Muscle layer of colon (tissue), 2 donors: ENCODE data around the gene C1QTNF9.

Experiments
- H3K27ac ChIP-seq: one replicate; pipeline ENCODE4 v1.7.0; 2013; ENCODE audit warnings: low read depth, mild to moderate bottlenecking, low read length, moderate library complexity
- H3K27me3 ChIP-seq, 2 donors: one replicate each; pipeline ENCODE4 v1.7.0; 2013; ENCODE audit warnings: low read length in 2 of 2, mild to moderate bottlenecking in 2 of 2; ENCODE audit not compliant: insufficient read depth in 2 of 2, control insufficient read depth in 1 of 2
- H3K36me3 ChIP-seq: one replicate; pipeline ENCODE4 v1.7.0; 2013; ENCODE audit warnings: mild to moderate bottlenecking, low read length; ENCODE audit not compliant: insufficient read depth
- H3K4me1 ChIP-seq: one replicate; pipeline ENCODE4 v1.7.0; 2013; ENCODE audit warnings: mild to moderate bottlenecking, low read length; ENCODE audit not compliant: insufficient read depth
- H3K4me3 ChIP-seq, 2 donors: one replicate each; pipeline ENCODE4 v1.7.0; 2013; ENCODE audit warnings: low read length in 2 of 2, low read depth in 1 of 2, mild to moderate bottlenecking in 1 of 2, moderate library complexity in 1 of 2
- H3K9ac ChIP-seq: one replicate; pipeline ENCODE4 v1.7.0; 2013; ENCODE audit warnings: low read length
- H3K9me3 ChIP-seq: one replicate; pipeline ENCODE4 v1.7.0; 2013; ENCODE audit warnings: mild to moderate bottlenecking, low read length
- donor health status: abdominal sarcoma.
- donor health status: Adenocarcinoma of cecum.

The C1QTNF9 gene

DNA sequence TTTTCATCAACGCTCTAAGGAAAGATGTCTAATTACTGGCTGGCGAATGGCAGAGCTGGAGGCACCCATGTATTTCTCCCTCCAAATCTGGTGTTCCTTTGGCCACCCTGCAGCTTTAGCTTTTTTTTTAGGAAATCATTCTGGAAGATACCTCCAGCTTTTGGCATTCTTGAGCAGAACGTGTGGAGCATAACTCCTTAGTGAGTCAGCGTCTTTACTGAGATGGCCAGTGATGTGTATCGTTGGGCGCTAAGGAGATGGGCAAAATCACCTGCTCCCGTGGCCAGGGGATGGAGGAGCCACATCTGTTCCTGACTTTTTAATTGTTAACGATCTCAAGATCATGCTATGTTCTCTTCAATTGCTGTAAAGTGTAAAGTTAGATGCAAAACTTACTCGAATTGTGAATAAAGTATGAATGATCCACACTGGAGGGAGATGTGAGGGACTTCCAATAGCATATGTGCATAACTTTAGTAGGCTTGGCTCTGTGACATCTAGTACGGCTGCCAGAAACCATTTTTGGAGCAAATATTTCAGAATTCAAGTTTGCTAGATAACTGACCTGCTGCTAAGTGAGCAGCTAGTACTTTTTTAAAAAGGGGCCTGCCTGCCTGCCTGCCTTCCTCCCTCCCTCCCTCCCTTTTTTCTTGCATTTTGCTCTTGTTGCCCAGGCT, 24.4 kb upstream of the C1QTNF9 start:
- Histone ChIP-seq H3K27me3 (no peaks in the 10 kb centered on the region), H3K9ac (no peak overlapping the region), H3K36me3 (peaks cover 25% of the 10 kb centered on the region), H3K27ac (no peak overlapping the region), H3K9me3 (no peaks in the 10 kb centered on the region), H3K4me1 (peaks cover 20% of the 10 kb centered on the region), H3K4me3 (no peak overlapping the region)

GRCh38 chr13:24286624-24287023, 22.8 kb upstream of the C1QTNF9 start:
- H3K9ac ChIP-seq, result no peak overlapping the region
- no peak overlapping the region for H3K27ac ChIP-seq
- H3K27me3 ChIP-seq, result no peaks in the 10 kb centered on the region
- no peaks in the 10 kb centered on the region for H3K9me3 ChIP-seq
- no peak overlapping the region for H3K4me3 ChIP-seq
- peaks cover 37% of the 10 kb centered on the region for H3K36me3 ChIP-seq
- peaks cover 11% of the 10 kb centered on the region for H3K4me1 ChIP-seq

- no peaks in the 10 kb centered on the region for H3K9me3 ChIP-seq
- no peak overlapping the region for H3K27ac ChIP-seq
- H3K4me1 ChIP-seq, result no peaks in the 10 kb centered on the region
- no peaks in the 10 kb centered on the region for H3K27me3 ChIP-seq
- peaks cover 42% of the 10 kb centered on the region for H3K36me3 ChIP-seq
- no peak overlapping the region for H3K9ac ChIP-seq
- no peak overlapping the region for H3K4me3 ChIP-seq
Observed at GRCh38 chr13:24287748-24288287, 21.6 kb upstream of the C1QTNF9 start.

DNA sequence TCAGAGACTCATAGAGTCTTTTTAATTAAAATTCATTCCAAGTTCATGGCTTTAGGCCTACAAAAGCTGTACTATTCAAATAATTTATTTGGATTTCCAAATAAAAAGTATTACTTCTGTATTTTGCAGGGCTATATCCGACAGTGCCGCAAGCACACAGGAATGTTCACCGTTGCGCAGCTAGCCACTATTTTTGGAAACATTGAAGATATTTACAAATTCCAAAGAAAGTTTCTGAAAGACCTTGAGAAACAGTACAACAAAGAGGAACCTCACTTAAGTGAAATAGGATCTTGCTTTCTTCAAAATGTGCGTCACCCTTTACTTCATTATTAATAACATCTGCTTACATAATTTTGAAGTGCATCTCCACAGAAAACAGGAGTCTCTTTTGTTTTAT, 20.5 kb upstream of the C1QTNF9 start:
- Histone ChIP-seq H3K27me3 (no peaks in the 10 kb centered on the region), H3K9me3 (no peaks in the 10 kb centered on the region), H3K9ac (no peak overlapping the region), H3K4me3 (no peak overlapping the region), H3K27ac (no peak overlapping the region), H3K4me1 (no peaks in the 10 kb centered on the region), H3K36me3 (peaks cover 47% of the 10 kb centered on the region)

- Histone ChIP-seq H3K4me3 (no peak overlapping the region), H3K9ac (no peak overlapping the region), H3K9me3 (no peaks in the 10 kb centered on the region), H3K27me3 (no peaks in the 10 kb centered on the region), H3K27ac (no peak overlapping the region), H3K4me1 (no peaks in the 10 kb centered on the region), H3K36me3 (peaks cover 57% of the 10 kb centered on the region)
Observed at GRCh38 chr13:24290280-24290932, 19.0 kb upstream of the C1QTNF9 start.

DNA sequence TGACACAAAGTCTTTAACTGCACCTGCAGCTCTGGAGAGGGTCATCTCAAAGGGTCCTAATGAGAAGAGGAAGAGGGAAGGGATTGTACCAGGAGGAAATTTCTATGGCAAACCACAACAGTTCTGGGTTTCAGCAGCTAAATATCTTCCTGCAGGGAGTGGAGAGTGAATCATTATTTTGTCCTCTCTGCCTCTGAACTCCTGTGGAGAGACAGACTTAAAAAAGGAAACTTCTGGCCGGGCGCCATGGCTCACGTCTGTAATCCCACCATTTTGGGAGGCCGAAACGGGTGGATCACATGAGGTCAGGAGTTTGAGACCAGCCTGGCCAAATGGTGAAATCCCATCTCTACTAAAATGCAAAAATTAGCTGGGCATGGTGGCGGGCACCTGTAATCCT, 16.9 kb upstream of the C1QTNF9 start:
- Histone ChIP-seq H3K4me1 (no peaks in the 10 kb centered on the region), H3K4me3 (no peak overlapping the region), H3K9me3 (no peaks in the 10 kb centered on the region), H3K27ac (no peak overlapping the region), H3K27me3 (no peaks in the 10 kb centered on the region), H3K9ac (no peak overlapping the region), H3K36me3 (peaks cover 48% of the 10 kb centered on the region)

DNA sequence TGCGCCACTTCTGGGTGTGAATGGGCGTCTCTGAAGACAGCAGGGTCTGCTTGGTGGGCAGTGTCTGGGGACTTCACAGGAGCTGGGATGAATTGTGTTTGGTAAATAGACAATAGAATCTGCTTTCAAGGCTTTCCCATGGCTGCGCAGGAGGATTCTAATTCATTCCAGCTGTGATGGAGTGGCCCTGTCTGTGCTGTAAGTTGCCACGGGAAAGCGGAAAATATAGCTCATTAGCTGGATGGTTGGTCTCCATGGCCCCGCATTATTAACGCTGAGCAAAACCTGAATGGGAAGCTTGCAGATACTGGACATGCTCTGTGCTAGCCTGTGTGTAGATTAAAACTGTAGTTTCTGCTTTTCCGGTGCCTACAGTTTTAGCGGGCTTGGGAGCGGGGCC, 15.6 kb upstream of the C1QTNF9 start:
- H3K4me1 ChIP-seq, result no peaks in the 10 kb centered on the region
- no peaks in the 10 kb centered on the region for H3K27me3 ChIP-seq
- no peak overlapping the region for H3K27ac ChIP-seq
- H3K4me3 ChIP-seq, result no peak overlapping the region
- peaks cover 58% of the 10 kb centered on the region for H3K36me3 ChIP-seq
- no peak overlapping the region for H3K9ac ChIP-seq
- no peaks in the 10 kb centered on the region for H3K9me3 ChIP-seq

- H3K4me3 ChIP-seq, result no peak overlapping the region
- no peak overlapping the region for H3K27ac ChIP-seq
- H3K27me3 ChIP-seq, result no peaks in the 10 kb centered on the region
- peaks cover 2% of the 10 kb centered on the region for H3K4me1 ChIP-seq
- H3K9ac ChIP-seq, result no peak overlapping the region
- no peaks in the 10 kb centered on the region for H3K9me3 ChIP-seq
- peaks cover 27% of the 10 kb centered on the region for H3K36me3 ChIP-seq
Observed at GRCh38 chr13:24299488-24300114, 9.8 kb upstream of the C1QTNF9 start.

DNA sequence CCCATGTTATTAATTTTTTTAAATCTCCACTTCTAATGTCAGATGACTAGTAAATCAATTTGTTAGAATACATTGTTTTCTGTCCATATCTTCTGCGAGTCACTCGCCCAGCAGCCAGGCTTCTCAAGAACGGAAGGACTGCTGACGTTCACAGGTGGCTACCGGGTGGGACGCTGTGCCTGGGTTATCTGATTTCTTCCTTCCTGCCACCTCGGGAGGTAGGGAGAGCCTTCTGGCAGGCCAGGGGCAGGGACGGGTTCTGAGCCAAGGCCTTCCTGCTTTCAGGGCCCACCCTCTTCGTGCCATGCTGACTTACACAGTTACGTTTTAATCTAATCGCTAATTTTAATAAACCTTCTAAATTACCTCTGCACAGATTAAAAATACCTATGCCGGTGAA, 7.9 kb upstream of the C1QTNF9 start:
- H3K9ac ChIP-seq, result no peak overlapping the region
- no peak overlapping the region for H3K4me3 ChIP-seq
- H3K27ac ChIP-seq, result no peak overlapping the region
- peaks cover 5% of the 10 kb centered on the region for H3K4me1 ChIP-seq
- no peaks in the 10 kb centered on the region for H3K9me3 ChIP-seq
- H3K27me3 ChIP-seq, result no peaks in the 10 kb centered on the region
- peaks cover 20% of the 10 kb centered on the region for H3K36me3 ChIP-seq

DNA sequence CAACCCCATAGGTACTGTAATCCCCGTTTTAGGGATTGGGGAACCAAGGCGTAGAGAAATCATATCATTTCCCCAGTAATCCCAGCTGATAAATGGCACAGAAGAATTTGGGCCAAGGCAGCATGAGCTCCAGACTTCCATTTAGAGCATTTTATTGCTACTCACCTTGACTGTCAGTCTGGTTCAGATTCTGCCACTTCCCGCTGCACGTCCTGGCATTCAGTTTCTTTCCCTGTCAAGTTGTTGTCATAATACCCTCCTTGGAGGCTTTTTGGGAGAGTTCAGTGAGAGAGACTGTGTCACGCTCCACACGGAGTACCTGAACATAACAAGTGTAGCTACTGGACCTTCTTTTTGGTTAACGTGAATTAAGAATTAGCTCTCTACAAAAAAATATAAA, 7.5 kb upstream of the C1QTNF9 start:
- Histone ChIP-seq H3K27me3 (no peaks in the 10 kb centered on the region), H3K9me3 (no peaks in the 10 kb centered on the region), H3K4me3 (no peak overlapping the region), H3K4me1 (peaks cover 5% of the 10 kb centered on the region), H3K9ac (no peak overlapping the region), H3K36me3 (peaks cover 20% of the 10 kb centered on the region), H3K27ac (no peak overlapping the region)

DNA sequence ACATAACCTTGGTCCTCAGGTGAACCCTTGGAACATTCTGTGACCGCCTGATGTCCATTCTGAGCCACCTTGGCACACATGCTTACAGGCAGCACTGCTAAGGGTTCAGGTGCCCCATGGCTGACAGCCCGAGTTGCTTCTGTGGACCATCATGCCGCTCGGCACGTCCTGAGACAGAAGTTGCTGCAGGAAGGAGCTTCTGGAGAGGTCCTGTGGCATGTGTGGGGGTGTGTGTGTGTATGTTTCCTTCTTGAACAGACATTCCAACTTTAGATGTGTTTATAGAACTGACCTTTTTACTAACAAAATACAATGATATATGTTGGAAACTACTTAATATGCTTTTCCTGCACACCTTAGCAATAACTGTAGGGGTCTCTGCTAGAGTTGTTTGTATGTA, 4.8 kb upstream of the C1QTNF9 start:
- H3K9ac ChIP-seq, result no peak overlapping the region
- no peak overlapping the region for H3K27ac ChIP-seq
- no peak overlapping the region for H3K4me3 ChIP-seq
- peaks cover 5% of the 10 kb centered on the region for H3K4me1 ChIP-seq
- H3K9me3 ChIP-seq, result no peaks in the 10 kb centered on the region
- peaks cover under 1% of the 10 kb centered on the region for H3K36me3 ChIP-seq
- H3K27me3 ChIP-seq, result no peaks in the 10 kb centered on the region
